GM18508 (cell line): ENCODE results near the gene PRR30.
"Not testable (repeated sequence)": the region's sequence is repeated elsewhere in the genome, so short reads cannot be mapped to it uniquely, and the experiment has no call there.

ENCODE experiments used
- ATAC-seq: cut with Tn5 transposase; IDR thresholded peaks from one replicate; pipeline ENCODE4 v1.9.1; 2021; ENCODE audit warnings: moderate number of reproducible peaks; ENCODE audit not compliant: insufficient read depth, unreplicated experiment

Gene PRR30

GRCh38 chr2:27131429-27131828, 7.8 kb downstream of the PRR30 start:
- no peak for ATAC-seq

GRCh38 chr2:27130396-27130795, 8.8 kb downstream of the PRR30 start:
- ATAC-seq, result no peak

DNA sequence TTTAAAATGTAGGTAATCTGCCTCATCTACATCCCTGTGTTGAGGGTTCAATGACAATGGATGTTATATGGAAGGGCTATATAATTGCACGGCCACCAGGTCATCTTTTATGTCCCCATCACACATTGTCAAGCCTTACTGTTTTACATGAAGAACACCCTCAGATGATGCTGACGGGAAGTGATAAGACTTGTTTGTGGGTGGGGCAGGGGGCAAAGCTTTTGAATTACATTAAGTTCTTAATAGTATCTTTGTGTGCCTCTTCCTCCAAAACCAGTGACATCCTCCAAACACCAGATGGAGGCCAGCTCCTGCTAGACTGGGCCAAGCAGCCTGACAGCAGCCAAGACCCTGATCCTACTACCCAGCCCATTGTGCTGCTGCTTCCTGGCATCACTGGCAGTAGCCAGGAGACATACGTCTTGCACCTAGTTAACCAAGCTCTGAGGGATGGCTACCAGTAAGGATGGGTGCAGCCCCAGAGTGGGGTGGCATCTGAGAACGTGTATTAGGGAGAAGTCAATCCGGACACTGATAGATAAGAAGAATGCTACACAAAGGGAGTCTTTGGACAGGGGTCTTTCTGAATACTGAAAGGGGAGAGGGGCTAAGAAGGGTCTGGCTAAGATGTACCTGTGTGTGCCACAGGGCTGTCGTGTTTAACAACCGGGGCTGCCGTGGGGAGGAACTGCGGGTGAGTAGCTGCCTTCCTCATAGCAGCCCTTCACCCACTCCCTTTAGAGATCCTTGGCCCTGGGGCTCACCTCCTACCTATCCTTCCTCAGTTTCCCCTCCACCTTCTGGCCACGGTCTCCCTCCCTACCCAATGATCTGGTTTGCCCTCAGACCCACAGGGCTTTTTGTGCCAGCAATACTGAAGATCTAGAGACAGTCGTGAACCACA, 10.3 kb downstream of the PRR30 start:
- ATAC-seq, result no peak

- ATAC-seq, result no peak
These were observed 11.1 kb downstream of the PRR30 start for GRCh38 chr2:27127883-27128667.

- no peak for ATAC-seq
These were observed 12.9 kb downstream of the PRR30 start for GRCh38 chr2:27126252-27126710.

DNA sequence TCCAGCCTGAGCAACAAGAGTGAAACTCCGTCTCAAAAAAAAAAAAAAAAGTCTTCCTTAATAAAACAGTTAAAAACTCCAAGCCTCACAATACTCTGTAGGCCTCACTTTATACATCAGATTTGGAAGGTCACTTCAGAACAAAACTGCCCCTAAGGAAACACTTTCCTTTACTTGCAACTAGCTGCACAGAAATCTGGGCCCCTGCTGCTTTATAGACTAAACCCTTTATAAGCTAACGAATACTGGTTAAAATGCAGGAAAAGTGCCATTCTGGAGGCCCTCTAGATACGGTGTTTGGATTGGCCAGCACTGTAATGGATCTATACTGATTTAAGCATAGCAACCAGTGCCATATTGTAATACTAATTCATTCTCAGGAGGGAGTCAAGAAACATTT, 14.1 kb downstream of the PRR30 start:
- ATAC-seq, result no peak

- no peak for ATAC-seq
These were observed 15.7 kb downstream of the PRR30 start, which contains the start of gene ABHD1 for GRCh38 chr2:27123302-27124150. Gene ABHD1 (plus strand): TSS chr2:27123815. CDS start chr2:27123949, 134 bp downstream.

- ATAC-seq, result no peak
These were observed 16.4 kb downstream of the PRR30 start for GRCh38 chr2:27122791-27123190.

DNA sequence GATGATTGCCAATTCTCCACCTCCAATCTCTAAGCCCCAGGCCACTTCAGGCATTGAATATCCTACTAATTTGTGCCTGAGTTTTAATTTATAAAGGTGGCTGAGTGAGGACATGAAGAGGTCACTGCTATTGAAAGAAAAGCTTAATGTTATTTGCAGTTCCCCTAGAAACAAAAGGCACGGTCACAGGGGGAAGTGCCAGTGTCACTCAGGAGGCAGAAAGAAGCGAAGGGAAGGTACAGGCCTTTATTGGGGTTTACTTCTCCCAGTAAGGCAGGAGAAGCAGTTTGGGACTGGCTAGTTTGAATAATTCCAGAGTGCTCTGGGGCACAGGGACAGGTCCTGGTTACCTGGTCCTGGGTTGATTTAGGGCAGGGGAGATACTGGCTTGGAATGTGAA, 17.3 kb downstream of the PRR30 start:
- no peak for ATAC-seq

DNA sequence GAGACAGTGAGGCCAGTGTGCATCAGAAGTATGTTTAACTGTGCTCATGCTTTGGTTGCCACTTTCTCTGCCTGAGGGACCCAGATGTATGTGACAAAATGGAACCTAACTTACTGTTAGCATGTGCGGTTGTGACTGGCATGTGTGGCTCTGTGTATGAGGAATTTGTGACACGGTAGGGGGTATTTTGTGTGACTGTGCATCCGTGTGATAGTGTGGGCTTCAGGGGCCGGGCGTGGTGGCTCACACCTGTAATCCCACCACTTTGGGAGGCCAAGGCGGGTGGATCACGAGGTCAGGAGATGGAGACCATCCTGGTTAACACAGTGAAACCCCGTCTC, 19.9 kb downstream of the PRR30 start:
- not testable (repeated sequence) for ATAC-seq

DNA sequence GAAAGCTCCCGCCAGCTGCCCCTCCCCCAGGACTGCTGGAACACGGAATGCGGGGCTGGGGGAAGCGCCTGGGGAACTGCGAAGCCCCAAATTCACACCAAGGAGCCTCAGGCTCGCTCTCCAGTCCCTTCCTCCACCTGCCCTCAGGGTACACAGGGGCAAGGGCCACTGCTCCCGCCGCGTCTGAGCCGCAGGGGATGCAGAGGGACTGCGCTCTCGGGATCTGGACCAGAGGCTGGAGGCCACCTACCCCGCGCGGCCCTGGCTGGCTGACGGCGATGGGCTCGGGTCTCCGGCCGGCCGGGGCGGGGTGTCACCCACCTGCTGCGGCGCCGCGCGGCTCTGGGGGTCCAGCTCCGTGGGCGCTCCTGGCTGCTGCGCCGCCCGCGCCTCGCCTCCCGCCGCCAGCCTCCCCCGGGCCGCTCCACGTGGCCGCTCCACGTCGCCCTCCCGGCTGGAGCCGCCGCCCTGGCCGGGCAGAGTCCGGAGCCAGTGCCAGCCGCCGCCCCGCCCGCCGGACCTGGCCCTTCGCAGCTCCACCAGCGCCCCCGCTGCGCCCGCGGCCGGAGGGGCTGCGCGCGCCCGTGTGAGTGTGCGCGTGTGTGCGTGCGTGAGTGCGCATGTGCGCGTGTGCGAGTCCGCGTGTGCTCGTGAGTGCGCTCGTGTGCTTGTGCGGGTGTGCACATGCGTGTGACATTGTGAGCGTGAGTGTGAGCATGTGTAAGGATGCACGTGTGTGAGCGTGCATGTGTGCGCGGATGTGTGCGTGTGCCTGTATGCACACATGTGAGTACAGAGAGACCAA, 20.5 kb downstream of the PRR30 start, which contains the start of gene CGREF1:
Gene CGREF1 (minus strand): TSS at position 604 of the 805 bp plus-strand sequence. CDS start 14,762 bp downstream, outside the sequence.
- ATAC-seq, result no peak

DNA sequence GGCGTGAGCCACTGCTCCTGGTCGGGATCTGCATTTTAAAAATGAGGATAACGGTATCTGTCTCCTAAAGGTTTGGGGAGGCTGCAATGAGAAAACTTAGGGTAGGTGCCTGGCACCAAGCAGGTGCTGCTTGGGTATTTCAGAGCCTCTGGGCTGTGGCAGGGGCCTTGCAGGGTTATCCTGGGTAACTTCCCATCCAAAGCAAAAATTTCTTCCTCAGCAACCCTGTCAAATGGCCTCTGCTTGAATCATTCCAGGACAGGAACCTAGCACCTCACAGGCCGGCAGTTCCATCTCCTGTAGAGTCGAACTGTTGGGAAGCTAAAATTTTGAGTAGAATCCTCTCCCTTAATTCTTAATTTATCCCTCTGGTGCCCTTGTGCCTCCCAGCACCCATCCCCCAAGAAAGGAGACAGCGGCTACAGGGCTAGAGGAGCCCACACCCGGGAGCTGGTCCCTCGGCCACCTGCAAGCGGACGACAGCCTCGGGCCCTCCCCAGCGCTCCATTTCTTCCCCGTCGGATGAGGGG, 21.1 kb downstream of the PRR30 start:
- no peak for ATAC-seq

- no peak for ATAC-seq
These were observed 23.7 kb downstream of the PRR30 start for GRCh38 chr2:27115519-27115918.

GRCh38 chr2:27111392-27112078, 27.7 kb downstream of the PRR30 start:
- not testable (repeated sequence) for ATAC-seq

DNA sequence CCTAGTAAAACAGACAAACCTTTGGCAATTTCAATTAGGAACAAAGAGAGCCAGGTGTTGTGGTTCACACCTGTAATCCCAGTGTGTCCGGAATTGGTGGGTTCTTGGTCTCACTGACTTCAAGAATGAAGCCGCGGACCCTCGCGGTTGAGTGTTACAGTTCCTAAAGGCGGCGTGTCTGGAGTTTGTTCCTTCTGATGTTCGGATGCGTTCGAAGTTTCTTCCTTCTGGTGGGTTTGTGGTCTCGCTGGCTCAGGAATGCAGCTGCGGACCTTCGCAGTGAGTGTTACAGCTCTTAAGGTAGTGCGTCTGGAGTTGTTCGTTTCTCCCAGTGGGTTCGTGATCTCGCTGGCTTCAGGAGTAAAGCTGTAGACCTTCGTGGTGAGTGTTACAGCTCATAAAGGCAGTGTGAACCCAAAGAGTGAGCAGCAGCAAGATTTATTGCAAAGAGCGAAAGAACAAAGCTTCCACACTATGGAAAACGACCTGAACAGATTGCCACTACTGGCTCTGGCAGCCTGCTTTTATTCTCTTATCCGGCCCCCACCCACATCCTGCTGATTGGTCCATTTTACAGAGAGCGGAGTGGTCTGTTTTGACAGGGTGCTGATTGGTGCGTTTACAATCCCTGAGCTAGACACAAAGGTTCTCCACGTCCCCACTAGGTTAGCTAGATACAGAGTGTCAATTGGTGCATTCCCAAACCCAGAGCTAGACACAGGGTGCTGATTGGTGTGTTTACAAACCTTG, 28.4 kb downstream of the PRR30 start:
- ATAC-seq, result not testable (repeated sequence)

- no peak for ATAC-seq
These were observed 30.1 kb downstream of the PRR30 start for GRCh38 chr2:27109083-27109482.

- no peak for ATAC-seq
These were observed 31.0 kb downstream of the PRR30 start for GRCh38 chr2:27108221-27108620.

- no peak for ATAC-seq
These were observed 33.2 kb downstream of the PRR30 start for GRCh38 chr2:27105981-27106380.
